Measurements from ENCODE around the gene KRR1.
"Not testable (repeated sequence)": the region's sequence is repeated elsewhere in the genome, so short reads cannot be mapped to it uniquely, and the experiment has no call there.

KRR1 gene

DNA sequence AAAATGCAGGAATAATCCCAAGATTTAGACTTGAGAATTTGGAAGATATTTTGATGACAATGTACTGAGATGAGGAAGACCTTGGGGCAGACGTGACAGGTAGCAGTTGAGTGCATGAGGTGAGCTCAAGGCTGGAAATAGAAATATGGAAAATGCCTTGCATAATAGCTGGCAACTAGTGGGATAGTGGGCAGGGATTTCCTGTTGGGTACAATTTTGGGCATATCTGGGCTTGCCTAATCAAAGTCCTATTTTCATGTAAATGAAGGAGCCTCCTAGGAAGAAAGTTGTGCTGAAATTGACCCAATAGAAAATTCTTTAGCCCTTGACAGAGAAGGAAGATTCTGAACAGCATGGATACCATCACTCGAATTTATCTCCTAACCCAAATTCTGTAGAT, 37.3 kb downstream of the KRR1 start:
- no peak for DNase-seq

- peak; percentile 87 for DNase-seq
Observed at GRCh38 chr12:75471902-75472890, 39.2 kb downstream of the KRR1 start.

- no peak for DNase-seq
Observed at GRCh38 chr12:75460204-75460603, 51.2 kb downstream of the KRR1 start.

DNA sequence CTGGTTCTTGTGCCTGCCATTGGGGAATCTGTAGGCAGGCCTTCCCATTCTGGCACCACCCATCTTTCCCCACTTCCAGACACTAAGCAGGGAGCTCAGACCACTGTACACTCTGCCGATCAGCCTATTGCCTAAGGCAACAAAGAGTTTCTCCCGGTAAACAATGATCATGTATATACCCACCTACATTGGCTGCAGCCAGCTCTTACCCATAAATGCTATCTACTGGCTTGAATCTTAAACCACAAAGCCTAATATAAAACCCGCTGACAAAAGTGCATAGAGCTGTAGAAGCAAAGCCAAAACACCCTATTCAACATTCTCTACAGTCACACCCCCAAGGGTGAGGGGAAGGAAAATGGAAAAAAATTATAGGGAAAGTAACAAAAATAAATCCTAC, 51.7 kb downstream of the KRR1 start:
- DNase-seq: no peak

GRCh38 chr12:75457866-75458265, 53.5 kb downstream of the KRR1 start:
- DNase-seq: peak; percentile 5

GRCh38 chr12:75457191-75457590, 54.2 kb downstream of the KRR1 start:
- DNase-seq: no peak

DNA sequence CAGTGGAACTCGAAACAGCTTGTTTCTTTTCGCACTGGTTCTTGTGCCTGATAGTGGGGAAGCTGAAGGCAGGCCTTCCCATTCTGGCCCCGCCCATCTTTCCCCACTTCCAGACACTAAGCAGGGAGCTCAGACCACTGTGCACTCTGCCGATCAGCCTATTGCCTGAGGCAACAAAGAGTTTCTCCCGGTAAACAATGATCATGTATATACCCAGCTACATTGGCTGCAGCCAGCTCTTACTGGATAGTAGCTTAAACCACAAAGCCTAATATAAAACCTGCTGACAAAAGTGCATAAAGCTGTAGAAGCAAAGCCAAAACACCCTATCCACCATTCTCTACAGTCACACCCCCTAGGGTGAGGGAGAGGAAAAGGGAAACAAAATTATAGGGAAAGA, 55.6 kb downstream of the KRR1 start:
- DNase-seq: peak; percentile 31

DNA sequence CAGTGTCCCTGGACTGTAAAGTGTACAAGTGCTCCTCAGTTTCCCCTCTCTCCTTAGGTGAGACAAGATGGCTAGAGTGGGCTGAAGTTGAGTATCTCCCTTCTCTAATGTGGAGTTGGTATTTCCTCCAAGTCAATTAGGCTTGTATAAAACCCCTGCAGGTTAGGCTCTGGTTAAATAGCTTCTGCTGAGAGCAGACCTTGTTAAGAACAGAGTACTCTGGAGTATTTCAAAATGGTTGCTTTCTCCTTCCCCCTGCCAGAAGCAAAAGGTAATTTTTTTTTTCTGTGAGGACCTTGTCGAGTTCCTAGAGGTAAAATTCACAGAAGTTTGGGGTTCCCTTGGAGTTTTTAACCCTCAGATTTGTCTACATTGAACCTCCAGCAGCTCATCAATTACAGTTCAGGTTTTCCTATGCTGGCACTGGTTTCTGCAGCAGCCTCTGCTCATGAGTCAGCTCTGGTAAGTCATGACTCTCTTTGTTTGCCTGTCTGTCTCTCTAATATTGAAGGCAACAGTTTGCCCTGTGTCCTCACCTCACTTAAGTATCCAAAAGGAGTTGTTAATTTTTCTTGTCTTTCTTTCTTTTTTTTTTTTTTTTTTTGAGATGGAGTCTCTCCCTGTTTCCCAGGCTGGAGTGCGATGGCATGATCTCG, 58.6 kb downstream of the KRR1 start:
- DNase-seq: no peak

- no peak for DNase-seq
Observed at GRCh38 chr12:75447691-75448393, 63.6 kb downstream of the KRR1 start.

DNA sequence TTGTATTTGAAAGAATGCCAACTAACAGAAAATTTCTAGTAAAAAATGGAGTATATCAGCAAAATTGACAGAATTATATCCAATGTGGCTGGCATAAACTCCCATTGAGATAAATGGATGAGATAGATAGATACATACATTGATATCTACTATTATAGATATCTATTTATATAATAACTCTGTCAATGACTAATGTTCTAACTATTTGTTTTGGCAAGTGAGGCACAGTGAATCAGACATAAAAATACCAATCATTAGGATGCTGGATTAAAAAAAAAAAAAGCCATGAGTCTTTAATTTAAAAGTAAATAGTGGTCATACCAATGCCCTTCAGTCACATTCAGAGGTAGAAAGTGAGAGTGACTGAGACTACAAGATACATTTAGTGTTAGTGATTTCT, 64.6 kb downstream of the KRR1 start:
- no peak for DNase-seq

GRCh38 chr12:75445137-75445507, 66.3 kb downstream of the KRR1 start:
- peak; percentile 50 for DNase-seq

- peak; percentile 24 for DNase-seq
Observed at GRCh38 chr12:75444429-75445136, 66.8 kb downstream of the KRR1 start.

GRCh38 chr12:75443709-75444108, 67.7 kb downstream of the KRR1 start:
- no peak for DNase-seq

DNA sequence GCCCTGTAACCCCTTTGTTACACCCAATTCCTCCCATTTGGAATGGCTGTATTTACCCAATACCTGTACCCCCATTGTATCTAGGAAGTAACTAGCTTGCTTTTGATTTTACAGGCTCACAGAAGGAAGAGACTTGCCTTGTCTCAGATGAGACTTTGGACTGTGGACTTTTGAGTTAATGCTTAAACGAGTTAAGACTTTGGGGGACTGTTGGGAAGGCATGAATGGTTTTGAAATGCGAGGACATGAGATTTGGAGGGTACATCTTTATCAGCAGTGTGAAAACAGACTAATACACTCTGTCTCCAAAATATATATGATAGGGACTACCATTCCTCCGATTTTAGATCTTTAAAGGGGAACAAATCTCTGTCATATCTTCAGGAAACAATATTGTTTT, 69.0 kb downstream of the KRR1 start:
- not testable (repeated sequence) for DNase-seq

DNA sequence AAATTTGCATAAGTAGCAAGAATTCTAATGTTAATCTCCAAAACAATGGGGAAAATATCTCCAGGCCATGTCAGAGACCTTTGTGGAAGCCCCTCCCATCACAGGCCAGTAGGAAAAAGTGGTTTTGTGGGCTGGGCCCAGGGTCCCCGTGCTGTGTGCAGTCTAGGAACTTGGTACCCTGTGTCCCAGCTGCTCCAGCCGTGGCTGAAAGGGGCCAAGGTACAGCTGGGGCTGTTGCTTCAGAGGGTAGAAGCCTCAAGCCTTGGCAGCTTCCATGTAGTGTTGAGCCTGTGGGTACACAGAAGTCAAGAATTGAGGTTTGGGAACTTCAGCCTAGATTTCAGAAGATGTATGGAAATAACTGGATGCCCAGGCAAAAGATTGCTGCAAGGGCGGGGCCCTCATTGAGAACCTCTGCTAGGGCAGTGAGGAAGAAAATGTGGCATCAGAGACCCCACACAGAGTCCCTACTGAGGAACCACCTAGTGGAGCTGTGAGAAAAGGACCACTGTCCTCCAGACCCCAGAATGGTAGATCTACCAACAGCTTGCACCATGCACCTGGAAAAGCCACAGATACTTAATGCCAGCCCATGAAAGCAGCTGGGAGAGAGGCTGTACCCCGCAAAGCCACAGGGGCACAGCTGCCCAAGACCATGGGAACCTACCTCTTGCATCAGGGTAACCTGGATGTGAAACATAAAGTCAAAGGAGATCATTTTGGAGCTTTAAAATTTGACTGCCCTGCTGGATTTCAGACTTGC, 69.5 kb downstream of the KRR1 start:
- DNase-seq: not testable (repeated sequence)
